Neural cell (in vitro differentiated cells): Measurements from ENCODE around the gene ENPP7. TPM values are rescaled to one million over a fixed set of nuclear protein-coding genes. Genes with fewer than 3 reads are reported as not detected.

Experiments used
- H2AFZ ChIP-seq: fragments of 200-600, 300-800 bp; sonication (generic), shearing (Covaris generic); 2 replicates; pipeline ENCODE4 v1.6.0; 2014; ENCODE audit warnings: low read depth, mild to moderate bottlenecking, antibody characterized with exemption, low read length, moderate library complexity
- H3F3A ChIP-seq: fragments of 200-600 bp; shearing (Covaris generic); 2 replicates; pipeline ENCODE4 v1.6.1; 2016; ENCODE audit warnings: mild to moderate bottlenecking, moderate library complexity, mixed read lengths, antibody characterized with exemption, low read length; ENCODE audit not compliant: insufficient read depth, poor library complexity, severe bottlenecking
- H3K27ac ChIP-seq: fragments of 200-600, 300-800 bp; sonication (generic), shearing (Covaris generic); 2 replicates; pipeline ENCODE4 v1.5.1; 2014; ENCODE audit warnings: mild to moderate bottlenecking, low read length, moderate library complexity
- H3K27me3 ChIP-seq: fragments of 300-800, 200-600 bp; sonication (generic), shearing (Covaris generic); 2 replicates; pipeline ENCODE4 v1.6.0; 2014; ENCODE audit warnings: mild to moderate bottlenecking, low read depth, low read length, moderate library complexity; ENCODE audit not compliant: insufficient read depth
- H3K36me3 ChIP-seq: fragments of 300-800, 200-600 bp; sonication (generic), shearing (Covaris generic); 2 replicates; pipeline ENCODE4 v1.5.1; 2014; ENCODE audit warnings: mild to moderate bottlenecking, antibody characterized with exemption, low read length, moderate library complexity; ENCODE audit not compliant: insufficient read depth
- H3K4me2 ChIP-seq: fragments of 300-800, 200-600 bp; sonication (generic), shearing (Covaris generic); 2 replicates; pipeline ENCODE4 v1.6.0; 2014; ENCODE audit warnings: mild to moderate bottlenecking, low read length
- H3K4me3 ChIP-seq: fragments of 300-800, 200-600 bp; sonication (generic), shearing (Covaris generic); 2 replicates; pipeline ENCODE4 v1.5.1; 2014; ENCODE audit warnings: mild to moderate bottlenecking, low read length, moderate library complexity
- H3K79me2 ChIP-seq: fragments of 200-600 bp; shearing (Covaris generic); replicated peaks from 2 replicates; pipeline ENCODE4 v1.6.0; 2014; ENCODE audit warnings: mild to moderate bottlenecking, low read length, moderate library complexity; ENCODE audit not compliant: insufficient read depth
- H3K9ac ChIP-seq: fragments of 300-800, 200-600 bp; sonication (generic), shearing (Covaris generic); 2 replicates; pipeline ENCODE4 v1.6.1; 2016; ENCODE audit warnings: mild to moderate bottlenecking, low read length, mixed read lengths
- H3K9me2 ChIP-seq: fragments of 200-600 bp; shearing (Covaris generic); 2 replicates; pipeline ENCODE4 v1.6.1; 2016; ENCODE audit warnings: mild to moderate bottlenecking, low read length, mixed read lengths; ENCODE audit not compliant: insufficient read depth
- H3K9me3 ChIP-seq: fragments of 200-600, 300-800 bp; sonication (generic), shearing (Covaris generic); 2 replicates; pipeline ENCODE4 v1.6.1; 2016; ENCODE audit warnings: mild to moderate bottlenecking, mixed run types, low read length, moderate library complexity, mixed read lengths
- H4K20me1 ChIP-seq: fragments of 200-600 bp; shearing (Covaris generic); 2 replicates; pipeline ENCODE4 v1.6.1; 2016; ENCODE audit warnings: mild to moderate bottlenecking, mixed run types; ENCODE audit not compliant: insufficient read depth
- EP300 ChIP-seq: fragments of 450-650 bp; conservative IDR thresholded peaks from 2 replicates; pipeline ENCODE4 v1.6.1; 2014; ENCODE audit warnings: antibody characterized with exemption, mild to moderate bottlenecking, moderate library complexity; ENCODE audit not compliant: poor library complexity, severe bottlenecking
- EZH2 ChIP-seq: fragments of 200-600, 300-800 bp; shearing (Covaris generic), sonication (generic); IDR thresholded peaks from 2 replicates; pipeline ENCODE4 v1.6.1; 2014; ENCODE audit warnings: antibody characterized with exemption, low read length, borderline replicate concordance, mild to moderate bottlenecking; ENCODE audit not compliant: insufficient read depth, poor library complexity, severe bottlenecking
- MXI1 ChIP-seq: fragments of 450-650 bp; conservative IDR thresholded peaks from 2 replicates; pipeline ENCODE4 v1.6.1; 2014; ENCODE audit warnings: antibody characterized with exemption, mild to moderate bottlenecking; ENCODE audit not compliant: poor library complexity, severe bottlenecking
- POLR2AphosphoS5 ChIP-seq: IDR thresholded peaks from 2 replicates; pipeline ENCODE4 v1.6.1; 2012
- RAD21 ChIP-seq: fragments of 450-650 bp; conservative IDR thresholded peaks from 2 replicates; pipeline ENCODE4 v1.6.1; 2014; ENCODE audit warnings: antibody characterized with exemption, mild to moderate bottlenecking, moderate library complexity
- SMC3 ChIP-seq: fragments of 450-650 bp; conservative IDR thresholded peaks from 2 replicates; pipeline ENCODE4 v1.6.1; 2014; ENCODE audit warnings: antibody characterized with exemption, mild to moderate bottlenecking, moderate library complexity; ENCODE audit not compliant: poor library complexity
- TAF1 ChIP-seq: IDR thresholded peaks from 2 replicates; pipeline ENCODE4 v1.6.1; 2012; ENCODE audit warnings: low read depth
- polyA plus RNA-seq: library from polyadenylated mRNA; depleted of rRNA; stranded (reverse); fragments of >200 nt; gene quantifications from 2 replicates; pipeline ENCODE4 v1.2.3, GENCODE V29; 2014
- TF ChIP-seq, protein P1 (sequence below): fragments of 450-650 bp; IDR thresholded peaks from 2 replicates; pipeline ENCODE4 v1.5.1; 2014; ENCODE audit warnings: antibody characterized with exemption, mild to moderate bottlenecking, moderate library complexity; ENCODE audit not compliant: poor library complexity, severe bottlenecking
- TF ChIP-seq, protein P2 (sequence below): IDR thresholded peaks from 2 replicates; pipeline ENCODE4 v1.6.1; 2012; ENCODE audit warnings: borderline replicate concordance

Gene ENPP7
- polyA plus RNA-seq, 1 donor from 2014 or later: not detected

DNA sequence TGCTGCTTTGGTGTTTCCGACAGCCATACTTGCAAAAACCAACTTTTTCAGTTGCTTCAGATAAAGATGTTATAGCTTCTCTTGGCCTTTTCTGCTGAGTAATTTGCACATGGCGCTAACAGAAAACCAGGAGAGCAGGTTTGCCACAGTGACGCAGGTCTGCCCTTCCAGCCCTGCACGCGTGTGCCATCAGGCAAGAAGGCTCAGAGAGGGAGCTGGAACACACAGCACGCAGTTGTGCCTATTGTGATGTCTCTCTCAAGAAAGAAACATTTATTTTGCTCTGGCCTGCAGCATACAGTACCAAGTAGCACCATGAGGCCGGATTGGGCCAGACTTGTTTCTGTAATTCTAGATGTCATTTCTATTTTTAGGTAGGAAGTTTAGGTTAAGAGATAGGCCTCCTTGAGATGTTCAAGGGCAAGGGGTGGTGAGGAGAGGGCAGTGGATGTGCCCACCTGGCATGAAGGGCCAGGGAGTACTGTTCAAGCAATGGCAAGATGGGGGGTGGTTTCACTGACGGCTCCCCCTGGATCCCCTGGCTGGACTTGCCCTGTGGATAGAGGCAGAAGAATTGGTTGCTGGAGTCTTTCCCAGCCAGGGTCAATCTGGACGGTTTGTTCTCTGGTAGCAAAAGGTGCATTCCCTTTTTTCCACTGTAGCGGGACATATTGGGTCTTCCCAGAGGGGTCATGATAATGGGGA, 49.1 kb downstream of the ENPP7 start:
- H2AFZ ChIP-seq: no peak overlapping the region
- no peaks in the 10 kb centered on the region for H4K20me1 ChIP-seq
- H3K9me3 ChIP-seq: no peaks in the 10 kb centered on the region
- peaks cover 28% of the 10 kb centered on the region for H3K79me2 ChIP-seq
- no peaks in the 10 kb centered on the region for H3K27me3 ChIP-seq
- no peak overlapping the region for H3K27ac ChIP-seq
- no peaks in the 10 kb centered on the region for H3F3A ChIP-seq
- no peak overlapping the region for H3K9ac ChIP-seq
- H3K4me3 ChIP-seq: peak overlapping the region; percentile 77
- peak overlapping the region; percentile 49 for H3K4me2 ChIP-seq
- no peaks in the 10 kb centered on the region for H3K36me3 ChIP-seq
- no peaks in the 10 kb centered on the region for H3K9me2 ChIP-seq
- TF ChIP-seq, protein P1, sequence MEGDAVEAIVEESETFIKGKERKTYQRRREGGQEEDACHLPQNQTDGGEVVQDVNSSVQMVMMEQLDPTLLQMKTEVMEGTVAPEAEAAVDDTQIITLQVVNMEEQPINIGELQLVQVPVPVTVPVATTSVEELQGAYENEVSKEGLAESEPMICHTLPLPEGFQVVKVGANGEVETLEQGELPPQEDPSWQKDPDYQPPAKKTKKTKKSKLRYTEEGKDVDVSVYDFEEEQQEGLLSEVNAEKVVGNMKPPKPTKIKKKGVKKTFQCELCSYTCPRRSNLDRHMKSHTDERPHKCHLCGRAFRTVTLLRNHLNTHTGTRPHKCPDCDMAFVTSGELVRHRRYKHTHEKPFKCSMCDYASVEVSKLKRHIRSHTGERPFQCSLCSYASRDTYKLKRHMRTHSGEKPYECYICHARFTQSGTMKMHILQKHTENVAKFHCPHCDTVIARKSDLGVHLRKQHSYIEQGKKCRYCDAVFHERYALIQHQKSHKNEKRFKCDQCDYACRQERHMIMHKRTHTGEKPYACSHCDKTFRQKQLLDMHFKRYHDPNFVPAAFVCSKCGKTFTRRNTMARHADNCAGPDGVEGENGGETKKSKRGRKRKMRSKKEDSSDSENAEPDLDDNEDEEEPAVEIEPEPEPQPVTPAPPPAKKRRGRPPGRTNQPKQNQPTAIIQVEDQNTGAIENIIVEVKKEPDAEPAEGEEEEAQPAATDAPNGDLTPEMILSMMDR: no peak
- no peak for TF ChIP-seq EP300
- TF ChIP-seq TAF1: no peak
- TF ChIP-seq EZH2: no peak
- TF ChIP-seq, protein P2, sequence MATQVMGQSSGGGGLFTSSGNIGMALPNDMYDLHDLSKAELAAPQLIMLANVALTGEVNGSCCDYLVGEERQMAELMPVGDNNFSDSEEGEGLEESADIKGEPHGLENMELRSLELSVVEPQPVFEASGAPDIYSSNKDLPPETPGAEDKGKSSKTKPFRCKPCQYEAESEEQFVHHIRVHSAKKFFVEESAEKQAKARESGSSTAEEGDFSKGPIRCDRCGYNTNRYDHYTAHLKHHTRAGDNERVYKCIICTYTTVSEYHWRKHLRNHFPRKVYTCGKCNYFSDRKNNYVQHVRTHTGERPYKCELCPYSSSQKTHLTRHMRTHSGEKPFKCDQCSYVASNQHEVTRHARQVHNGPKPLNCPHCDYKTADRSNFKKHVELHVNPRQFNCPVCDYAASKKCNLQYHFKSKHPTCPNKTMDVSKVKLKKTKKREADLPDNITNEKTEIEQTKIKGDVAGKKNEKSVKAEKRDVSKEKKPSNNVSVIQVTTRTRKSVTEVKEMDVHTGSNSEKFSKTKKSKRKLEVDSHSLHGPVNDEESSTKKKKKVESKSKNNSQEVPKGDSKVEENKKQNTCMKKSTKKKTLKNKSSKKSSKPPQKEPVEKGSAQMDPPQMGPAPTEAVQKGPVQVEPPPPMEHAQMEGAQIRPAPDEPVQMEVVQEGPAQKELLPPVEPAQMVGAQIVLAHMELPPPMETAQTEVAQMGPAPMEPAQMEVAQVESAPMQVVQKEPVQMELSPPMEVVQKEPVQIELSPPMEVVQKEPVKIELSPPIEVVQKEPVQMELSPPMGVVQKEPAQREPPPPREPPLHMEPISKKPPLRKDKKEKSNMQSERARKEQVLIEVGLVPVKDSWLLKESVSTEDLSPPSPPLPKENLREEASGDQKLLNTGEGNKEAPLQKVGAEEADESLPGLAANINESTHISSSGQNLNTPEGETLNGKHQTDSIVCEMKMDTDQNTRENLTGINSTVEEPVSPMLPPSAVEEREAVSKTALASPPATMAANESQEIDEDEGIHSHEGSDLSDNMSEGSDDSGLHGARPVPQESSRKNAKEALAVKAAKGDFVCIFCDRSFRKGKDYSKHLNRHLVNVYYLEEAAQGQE: no peak
- TF ChIP-seq RAD21: no peak
- no peak for TF ChIP-seq POLR2AphosphoS5
- no peak for TF ChIP-seq MXI1
- no peak for TF ChIP-seq SMC3

DNA sequence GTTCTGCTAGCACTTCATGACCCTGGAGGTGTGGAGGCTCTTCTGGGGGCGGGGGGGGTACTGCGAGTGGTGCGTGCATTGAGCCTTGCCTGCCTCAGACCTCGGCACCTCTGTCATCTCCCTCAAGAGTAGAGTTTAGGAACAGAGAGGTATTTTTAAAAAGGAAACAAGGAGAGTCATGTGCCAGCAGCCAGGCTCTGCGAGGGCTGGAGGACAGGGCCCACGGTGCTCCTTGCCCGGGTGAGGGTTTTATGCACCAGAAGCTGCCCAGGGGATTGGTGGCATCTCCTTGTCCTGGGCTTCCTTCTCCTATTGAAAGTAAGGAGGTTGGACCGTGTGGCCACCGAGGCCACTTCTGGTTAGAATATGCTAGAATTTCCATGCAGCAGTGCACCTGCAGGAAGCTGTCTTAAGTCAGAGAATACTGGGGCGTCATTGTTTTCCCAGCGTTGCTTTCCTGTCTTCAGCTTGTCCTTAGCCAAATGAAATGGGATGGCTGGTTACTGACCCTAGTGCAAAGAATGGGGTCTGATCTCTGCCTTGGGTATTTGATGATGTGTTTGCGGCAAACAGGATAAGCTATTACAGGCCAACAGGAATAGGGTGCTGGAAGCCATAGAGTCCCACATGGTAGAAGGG, 50.4 kb downstream of the ENPP7 start:
- no peaks in the 10 kb centered on the region for H3K27me3 ChIP-seq
- no peak overlapping the region for H3K9ac ChIP-seq
- no peak overlapping the region for H3K4me2 ChIP-seq
- H3K27ac ChIP-seq: no peak overlapping the region
- no peaks in the 10 kb centered on the region for H3F3A ChIP-seq
- no peaks in the 10 kb centered on the region for H3K36me3 ChIP-seq
- no peak overlapping the region for H3K4me3 ChIP-seq
- peaks cover 28% of the 10 kb centered on the region for H3K79me2 ChIP-seq
- H3K9me3 ChIP-seq: no peaks in the 10 kb centered on the region
- H2AFZ ChIP-seq: no peak overlapping the region
- TF ChIP-seq, protein P1: no peak
- TF ChIP-seq MXI1 (no peak), POLR2AphosphoS5 (no peak), EP300 (no peak), RAD21 (no peak), SMC3 (no peak), TAF1 (no peak), EZH2 (no peak)
- TF ChIP-seq, protein P2: no peak
- no peaks in the 10 kb centered on the region for H4K20me1 ChIP-seq
- H3K9me2 ChIP-seq: no peaks in the 10 kb centered on the region
